Progenitor cell of endocrine pancreas (in vitro differentiated cells): ENCODE results near the gene DOK5. TPM values are rescaled to one million over a fixed set of nuclear protein-coding genes. Genes with fewer than 3 reads are reported as not detected.

Experiments
- DNase-seq: peaks from one replicate; pipeline ENCODE4 v3.0.0; 2021; ENCODE audit warnings: low spot score; ENCODE audit not compliant: unreplicated experiment
- H3K27ac Mint-ChIP-seq: 2 replicates; pipeline ENCODE4 v1.8.0; 2021; ENCODE audit warnings: mild to moderate bottlenecking, moderate library complexity, mixed read lengths
- H3K27me3 Mint-ChIP-seq: 2 replicates; pipeline ENCODE4 v1.8.0; 2021; ENCODE audit warnings: mixed read lengths
- H3K36me3 Mint-ChIP-seq: 2 replicates; pipeline ENCODE4 v1.8.0; 2022; ENCODE audit warnings: mixed read lengths; ENCODE audit not compliant: insufficient read depth
- H3K4me1 Mint-ChIP-seq: 2 replicates; pipeline ENCODE4 v1.8.0; 2021; ENCODE audit warnings: low read depth, mixed read lengths
- H3K4me3 Mint-ChIP-seq: 2 replicates; pipeline ENCODE4 v1.8.0; 2021; ENCODE audit warnings: low read depth, mild to moderate bottlenecking, moderate library complexity, mixed read lengths
- H3K9me3 Mint-ChIP-seq: 2 replicates; pipeline ENCODE4 v1.8.0; 2021; ENCODE audit warnings: low read depth, mixed read lengths
- CTCF ChIP-seq: fragments of 200-600 bp; sonication (generic); IDR thresholded peaks from one replicate; pipeline ENCODE4 v1.5.0; 2021; ENCODE audit warnings: antibody characterized with exemption, mild to moderate bottlenecking; ENCODE audit not compliant: unreplicated experiment
- total RNA-seq: library from RNA; stranded (reverse); gene quantifications from 2 replicates; pipeline ENCODE4 v1.2.1, GENCODE V29; 2021

DOK5 gene
- total RNA-seq, 1 donor from 2014 or later, result 0.24 TPM

- H3K4me1 Mint-ChIP-seq, result no peaks in the 10 kb centered on the region
- peaks cover 14% of the 10 kb centered on the region for H3K9me3 Mint-ChIP-seq
- H3K36me3 Mint-ChIP-seq, result peaks cover 1% of the 10 kb centered on the region
- no peak overlapping the region for H3K4me3 Mint-ChIP-seq
- no peak overlapping the region for H3K27ac Mint-ChIP-seq
- DNase-seq, result no peak
- TF ChIP-seq CTCF, result no peak
- H3K27me3 Mint-ChIP-seq, result no peaks in the 10 kb centered on the region
These were observed 59.6 kb downstream of the DOK5 start for GRCh38 chr20:54535033-54535432.

GRCh38 chr20:54535746-54536145, 60.4 kb downstream of the DOK5 start:
- TF ChIP-seq CTCF, result no peak
- no peak overlapping the region for H3K27ac Mint-ChIP-seq
- H3K9me3 Mint-ChIP-seq, result peaks cover 14% of the 10 kb centered on the region
- peaks cover 1% of the 10 kb centered on the region for H3K36me3 Mint-ChIP-seq
- DNase-seq, result no peak
- H3K4me3 Mint-ChIP-seq, result no peak overlapping the region
- no peaks in the 10 kb centered on the region for H3K27me3 Mint-ChIP-seq
- no peaks in the 10 kb centered on the region for H3K4me1 Mint-ChIP-seq

- Mint-ChIP-seq H3K27ac (no peak overlapping the region), H3K4me1 (no peaks in the 10 kb centered on the region), H3K9me3 (peaks cover 14% of the 10 kb centered on the region), H3K27me3 (no peaks in the 10 kb centered on the region), H3K4me3 (no peak overlapping the region), H3K36me3 (peaks cover 1% of the 10 kb centered on the region)
- DNase-seq, result no peak
- no peak for TF ChIP-seq CTCF
These were observed 64.2 kb downstream of the DOK5 start for GRCh38 chr20:54539521-54540046.

GRCh38 chr20:54543369-54543768, 68.0 kb downstream of the DOK5 start:
- H3K27me3 Mint-ChIP-seq, result no peaks in the 10 kb centered on the region
- no peak overlapping the region for H3K4me3 Mint-ChIP-seq
- peaks cover 4% of the 10 kb centered on the region for H3K9me3 Mint-ChIP-seq
- H3K36me3 Mint-ChIP-seq, result no peaks in the 10 kb centered on the region
- no peak for TF ChIP-seq CTCF
- no peaks in the 10 kb centered on the region for H3K4me1 Mint-ChIP-seq
- no peak for DNase-seq
- no peak overlapping the region for H3K27ac Mint-ChIP-seq

GRCh38 chr20:54545676-54546358, 70.4 kb downstream of the DOK5 start:
- H3K27me3 Mint-ChIP-seq, result no peaks in the 10 kb centered on the region
- DNase-seq, result no peak
- H3K4me3 Mint-ChIP-seq, result no peak overlapping the region
- H3K9me3 Mint-ChIP-seq, result no peaks in the 10 kb centered on the region
- no peak overlapping the region for H3K27ac Mint-ChIP-seq
- H3K4me1 Mint-ChIP-seq, result no peaks in the 10 kb centered on the region
- no peak for TF ChIP-seq CTCF
- no peaks in the 10 kb centered on the region for H3K36me3 Mint-ChIP-seq
